ENCODE data around the gene ALOX15. TPM values are rescaled to one million over a fixed set of nuclear protein-coding genes. Genes with fewer than 3 reads are reported as not detected.

Gene ALOX15
- total RNA-seq, 4 donors from 2014 or later: not detected

GRCh38 chr17:4582691-4583090 is 58.8 kb downstream of the ALOX15 start:
- Histone ChIP-seq H3K27ac (no peak overlapping the region), H3K27me3 (peaks cover 0 to 7% of the 10 kb centered on the region in 2 donors), H3K4me3 (no peak overlapping the region), H3K36me3 (no peaks in the 10 kb centered on the region), H3K4me1 (peaks cover 0 to 18% (median 7%) of the 10 kb centered on the region in 4 donors), H3K9me3 (no peaks in the 10 kb centered on the region)
- DNase-seq: no peak
- TF ChIP-seq CTCF (IDR thresholded peaks at IDR 0.05) (no peak), POLR2A (IDR thresholded peaks at IDR 0.05) (no peak)

- Histone ChIP-seq H3K9me3 (no peaks in the 10 kb centered on the region), H3K36me3 (no peaks in the 10 kb centered on the region), H3K4me1 (peaks cover 0 to 18% (median 7%) of the 10 kb centered on the region in 4 donors), H3K27ac (no peak overlapping the region), H3K27me3 (peaks cover 0 to 7% of the 10 kb centered on the region in 2 donors), H3K4me3 (no peak overlapping the region)
- DNase-seq: no peak
- TF ChIP-seq CTCF (IDR thresholded peaks at IDR 0.05) (no peak), POLR2A (IDR thresholded peaks at IDR 0.05) (no peak)
These were observed 59.4 kb downstream of the ALOX15 start for GRCh38 chr17:4582101-4582501.

Small RNA genes within 50 kb of the gene (small RNA-seq; reads per million reads assigned to genes)
- gene RNU6-955P: 0 reads per million in 2 donors

Other genes with a start within 250 kb of the ALOX15 start
- gene SPNS3, start 207.7 kb downstream of the ALOX15 start, total RNA-seq: 1 to 10 TPM in 2 of 4 donors, not detected in 2; 1.1 to 2.0 TPM
- 10 to 100 TPM; 12.4 to 81.0 (median 31.9) TPM for gene SPNS2, start 142.8 kb downstream of the ALOX15 start, total RNA-seq
- 100 to 1,000 TPM in 2 of 4 donors, 10 to 100 TPM in 2; 27.1 to 244 (median 91.2) TPM for gene MYBBP1A, start 86.3 kb downstream of the ALOX15 start, total RNA-seq
- 100 to 1,000 TPM in 2 of 4 donors, 10 to 100 TPM in 2; 26.4 to 199 (median 119) TPM for gene GGT6, start 81.1 kb downstream of the ALOX15 start, total RNA-seq
- 1 to 10 TPM in 1 of 4 donors, not detected in 3; 1.2 TPM for gene SMTNL2, start 57.1 kb downstream of the ALOX15 start, total RNA-seq
- gene PELP1, start 62.5 kb upstream of the ALOX15 start, total RNA-seq: 10 to 100 TPM; 21.2 to 34.9 (median 31.4) TPM
- gene ARRB2, start 69.0 kb upstream of the ALOX15 start, total RNA-seq: 100 to 1,000 TPM in 1 of 4 donors, 10 to 100 TPM in 3; 59.2 to 163 (median 73.8) TPM
- gene MED11, start 89.8 kb upstream of the ALOX15 start, total RNA-seq: 10 to 100 TPM; 32.1 to 44.6 (median 41.8) TPM
- 1 to 10 TPM in 3 of 4 donors, not detected in 1; 2.1 to 5.6 (median 4.0) TPM for gene ZMYND15, start 98.2 kb upstream of the ALOX15 start, total RNA-seq
- gene CXCL16, start 98.2 kb upstream of the ALOX15 start, total RNA-seq: 10 to 100 TPM; 24.8 to 33.1 (median 28.0) TPM
- 100 to 1,000 TPM in 2 of 4 donors, 10 to 100 TPM in 1, not detected in 1; 75.3 to 171 (median 163) TPM for gene TM4SF5, start 130.2 kb upstream of the ALOX15 start, total RNA-seq
- gene VMO1, start 144.7 kb upstream of the ALOX15 start, total RNA-seq: 1 to 10 TPM in 1 of 4 donors, not detected in 3; 3.8 TPM
- gene GLTPD2, start 147.3 kb upstream of the ALOX15 start, total RNA-seq: 10 to 100 TPM in 2 of 4 donors, 1 to 10 TPM in 1, not detected in 1; 5.4 to 28.2 (median 23.6) TPM
- gene PSMB6, start 154.5 kb upstream of the ALOX15 start, total RNA-seq: 100 to 1,000 TPM in 2 of 4 donors, 10 to 100 TPM in 2; 51.4 to 155 (median 107) TPM
- 10 to 100 TPM; 14.4 to 33.8 (median 26.6) TPM for gene PLD2, start 165.5 kb upstream of the ALOX15 start, total RNA-seq
- 100 to 1,000 TPM; 111 to 278 (median 223) TPM for gene MINK1, start 191.7 kb upstream of the ALOX15 start, total RNA-seq